GM06990 (cell line): ENCODE results near the gene CERS6.

Experiments
- DNase-seq: peaks from one replicate; pipeline ENCODE4 v3.0.0-alpha.2; 2011; ENCODE audit not compliant: insufficient read length; ENCODE audit errors: extremely low read depth
- H3K27me3 ChIP-seq: replicated peaks from 2 replicates; pipeline ENCODE4 v1.6.0; 2011; ENCODE audit warnings: low read length; ENCODE audit not compliant: control insufficient read depth, insufficient read depth
- H3K36me3 ChIP-seq: 2 replicates; pipeline ENCODE4 v1.5.1; 2011; ENCODE audit warnings: low read length; ENCODE audit not compliant: control insufficient read depth, insufficient read depth
- H3K4me3 ChIP-seq: replicated peaks from 2 replicates; pipeline ENCODE4 v1.5.1; 2011; ENCODE audit warnings: low read depth, mild to moderate bottlenecking, control low read depth, low read length
- CTCF ChIP-seq: IDR thresholded peaks from 2 replicates; pipeline ENCODE4 v1.5.1; 2011; ENCODE audit warnings: low read length, control low read depth, mild to moderate bottlenecking, inconsistent platforms; ENCODE audit not compliant: insufficient read depth, poor library complexity, severe bottlenecking

Gene CERS6

GRCh38 chr2:168530982-168531622 is 75.0 kb downstream of the CERS6 start:
- no peak overlapping the region for H3K4me3 ChIP-seq
- DNase-seq: no peak
- no peak for TF ChIP-seq CTCF
- no peaks in the 10 kb centered on the region for H3K27me3 ChIP-seq
- H3K36me3 ChIP-seq: no peaks in the 10 kb centered on the region

- H3K27me3 ChIP-seq: no peaks in the 10 kb centered on the region
- TF ChIP-seq CTCF: no peak
Observed at GRCh38 chr2:168534926-168535325, 78.9 kb downstream of the CERS6 start.

GRCh38 chr2:168536925-168537466 is 80.9 kb downstream of the CERS6 start:
- Histone ChIP-seq H3K27me3 (no peaks in the 10 kb centered on the region), H3K4me3 (no peak overlapping the region), H3K36me3 (no peaks in the 10 kb centered on the region)
- no peak for TF ChIP-seq CTCF
- no peak for DNase-seq

More at GRCh38 chr2:168534926-168535325, 78.9 kb downstream of the CERS6 start:
- DNase-seq: no peak
- Histone ChIP-seq H3K4me3 (no peak overlapping the region), H3K36me3 (no peaks in the 10 kb centered on the region)

GRCh38 chr2:168538133-168538532 is 82.1 kb downstream of the CERS6 start:
- DNase-seq: no peak
- TF ChIP-seq CTCF: no peak
- H3K27me3 ChIP-seq: no peaks in the 10 kb centered on the region
- H3K4me3 ChIP-seq: no peak overlapping the region
- H3K36me3 ChIP-seq: no peaks in the 10 kb centered on the region

GRCh38 chr2:168538534-168538933 is 82.5 kb downstream of the CERS6 start:
- no peaks in the 10 kb centered on the region for H3K27me3 ChIP-seq
- DNase-seq: no peak
- no peaks in the 10 kb centered on the region for H3K36me3 ChIP-seq
- H3K4me3 ChIP-seq: no peak overlapping the region
- no peak for TF ChIP-seq CTCF
